Measurements from ENCODE around the gene TNRC6C.
"Not testable (repeated sequence)": the region's sequence is repeated elsewhere in the genome, so short reads cannot be mapped to it uniquely, and the experiment has no call there.

The TNRC6C gene

GRCh38 chr17:78112518-78113471, 154.3 kb downstream of the TNRC6C start:
- peak; percentile 78 for DNase-seq (ENCODE audit: low spot score)

GRCh38 chr17:78113804-78114785, 155.6 kb downstream of the TNRC6C start:
- no peak for DNase-seq (ENCODE audit: low spot score)

- peak; percentile 97 for DNase-seq (ENCODE audit: low spot score)
Observed at GRCh38 chr17:78114831-78115723, 156.6 kb downstream of the TNRC6C start.

GRCh38 chr17:78115803-78116202, 157.3 kb downstream of the TNRC6C start:
- DNase-seq (ENCODE audit: low spot score): not testable (repeated sequence)

GRCh38 chr17:78116411-78116810, 157.9 kb downstream of the TNRC6C start:
- DNase-seq (ENCODE audit: low spot score): no peak

- DNase-seq (ENCODE audit: low spot score): peak; percentile 59
Observed at GRCh38 chr17:78117027-78117981, 158.8 kb downstream of the TNRC6C start.

- no peak for DNase-seq (ENCODE audit: low spot score)
Observed at GRCh38 chr17:78118801-78119241, 160.3 kb downstream of the TNRC6C start.

- DNase-seq (ENCODE audit: low spot score): no peak
Observed at GRCh38 chr17:78120537-78120936, 162.0 kb downstream of the TNRC6C start.

- DNase-seq (ENCODE audit: low spot score): no peak
Observed at GRCh38 chr17:78120971-78121800, 162.7 kb downstream of the TNRC6C start.

- no peak for DNase-seq (ENCODE audit: low spot score)
Observed at GRCh38 chr17:78121801-78122215, 163.3 kb downstream of the TNRC6C start.

- DNase-seq (ENCODE audit: low spot score): no peak
Observed at GRCh38 chr17:78122216-78122930, 163.9 kb downstream of the TNRC6C start.

GRCh38 chr17:78122931-78123249, 164.4 kb downstream of the TNRC6C start:
- DNase-seq (ENCODE audit: low spot score): no peak

- DNase-seq (ENCODE audit: low spot score): no peak
Observed at GRCh38 chr17:78123258-78123929, 164.9 kb downstream of the TNRC6C start.

GRCh38 chr17:78124081-78124835, 165.8 kb downstream of the TNRC6C start:
- peak; percentile 57 for DNase-seq (ENCODE audit: low spot score)

- DNase-seq (ENCODE audit: low spot score): no peak
Observed at GRCh38 chr17:78124836-78125137, 166.3 kb downstream of the TNRC6C start.

- DNase-seq (ENCODE audit: low spot score): no peak
Observed at GRCh38 chr17:78125138-78125913, 166.8 kb downstream of the TNRC6C start.
